Natural killer cell (primary cell): ENCODE measurements around the gene FBXO15. TPM values are rescaled to one million over a fixed set of nuclear protein-coding genes. Genes with fewer than 3 reads are reported as not detected.

Source experiments
- ATAC-seq, 3 donors: fragments of 150-1000 bp in 2 of 3; fragments of 200-7000 bp in 1 of 3; cut with Tn5 transposase; 1 replicate in 1 of 3; 2 replicates in 2 of 3; pipeline ENCODE4 v1.10.0; 2021; ENCODE audit warnings: mild to moderate bottlenecking in 2 of 3, moderate library complexity in 2 of 3
- DNase-seq, 2 donors: peaks; one replicate each; pipeline versions ENCODE4 v3.0.0 to v3.0.0-alpha.2; 2013 to 2021; ENCODE audit warnings: mixed read lengths in 1 of 2
- H3K27ac ChIP-seq: one replicate; pipeline ENCODE4 v1.5.1; 2013; ENCODE audit warnings: mild to moderate bottlenecking, low read length
- H3K27me3 ChIP-seq: one replicate; pipeline ENCODE4 v1.6.1; 2013; ENCODE audit warnings: low read length; ENCODE audit not compliant: control insufficient read depth, insufficient read depth
- H3K36me3 ChIP-seq: one replicate; pipeline ENCODE4 v1.6.1; 2013; ENCODE audit warnings: low read length; ENCODE audit not compliant: control insufficient read depth, insufficient read depth
- H3K4me1 ChIP-seq: one replicate; pipeline ENCODE4 v1.6.1; 2013; ENCODE audit warnings: low read length; ENCODE audit not compliant: control insufficient read depth, insufficient read depth
- H3K4me3 ChIP-seq: one replicate; pipeline ENCODE4 v1.5.1; 2013; ENCODE audit warnings: low read length
- H3K9me3 ChIP-seq: one replicate; pipeline ENCODE4 v1.6.1; 2013; ENCODE audit warnings: low read length; ENCODE audit not compliant: control insufficient read depth, insufficient read depth
- H3K27ac Mint-ChIP-seq, 2 donors: one replicate each; pipeline ENCODE4 v1.8.0; 2022; ENCODE audit warnings: mild to moderate bottlenecking in 2 of 2, mixed read lengths in 2 of 2, moderate library complexity in 1 of 2
- H3K27me3 Mint-ChIP-seq, 2 donors: one replicate each; pipeline ENCODE4 v1.8.0; 2022; ENCODE audit warnings: low read depth in 2 of 2, mixed read lengths in 2 of 2
- H3K36me3 Mint-ChIP-seq: one replicate; pipeline ENCODE4 v1.8.0; 2022; ENCODE audit warnings: mixed read lengths
- H3K4me1 Mint-ChIP-seq, 2 donors: one replicate each; pipeline ENCODE4 v1.8.0; 2022; ENCODE audit warnings: mixed read lengths in 2 of 2
- H3K4me3 Mint-ChIP-seq: one replicate; pipeline ENCODE4 v1.8.0; 2022; ENCODE audit warnings: mild to moderate bottlenecking, moderate library complexity, mixed read lengths
- H3K9me3 Mint-ChIP-seq, 2 donors: one replicate each; pipeline ENCODE4 v1.8.0; 2022; ENCODE audit warnings: mixed read lengths in 2 of 2
- WGBS: methylation state at CpG from one replicate; pipeline ENCODE4 v1.1.7; 2013; ENCODE audit warnings: missing lambda C conversion rate; ENCODE audit not compliant: insufficient coverage; 5-methylcytosine and 5-hydroxymethylcytosine counted together
- intact Hi-C: fragments of 100-400 bp; cut with micrococcal nuclease; formaldehyde crosslinking; loops from one replicate; pipeline ENCODE4 v1.14.2; 2022
- total RNA-seq, 4 donors: library from RNA; stranded (reverse); fragments of 120-200 nt in 1 of 4; gene quantifications; one replicate each; pipeline versions ENCODE4 v1.2.3 to v1.2.4, GENCODE V29; 2013 to 2022
- TF ChIP-seq, protein P1 (sequence below): fragments of 200-600 bp; IDR thresholded peaks from one replicate; pipeline ENCODE4 v1.8.0; 2022; ENCODE audit warnings: antibody characterized with exemption

The FBXO15 gene
- total RNA-seq, 3 donors from 2014 or later (not counting 1 experiment from before 2014, with no cell fraction given) = 0.50 to 2.6 (median 0.87) TPM

DNA sequence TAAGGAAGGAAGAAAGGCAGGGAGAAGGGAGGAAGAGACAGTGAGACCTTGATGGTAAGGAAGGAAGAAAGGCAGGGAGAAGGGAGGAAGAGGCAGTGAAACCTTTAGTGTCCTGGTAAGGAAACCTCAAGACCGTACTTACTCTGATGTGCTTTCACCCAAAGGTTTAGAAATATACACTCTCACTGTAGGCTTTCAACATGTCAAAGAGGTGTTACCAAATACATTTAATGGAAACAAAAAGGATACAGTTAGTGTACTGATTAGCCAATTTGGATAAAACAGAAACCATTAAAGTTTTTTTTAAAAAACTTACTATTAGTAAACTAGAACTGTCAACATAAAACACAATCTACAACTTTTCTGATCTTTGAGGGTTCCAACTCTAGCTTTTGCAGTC lies 7.1 kb downstream of the FBXO15 start:
- Histone ChIP-seq H3K27ac (no peak overlapping the region), H3K4me3 (no peak overlapping the region), H3K9me3 (no peaks in the 10 kb centered on the region), H3K4me1 (no peaks in the 10 kb centered on the region), H3K36me3 (no peaks in the 10 kb centered on the region), H3K27me3 (no peaks in the 10 kb centered on the region)
- TF ChIP-seq, protein P1, sequence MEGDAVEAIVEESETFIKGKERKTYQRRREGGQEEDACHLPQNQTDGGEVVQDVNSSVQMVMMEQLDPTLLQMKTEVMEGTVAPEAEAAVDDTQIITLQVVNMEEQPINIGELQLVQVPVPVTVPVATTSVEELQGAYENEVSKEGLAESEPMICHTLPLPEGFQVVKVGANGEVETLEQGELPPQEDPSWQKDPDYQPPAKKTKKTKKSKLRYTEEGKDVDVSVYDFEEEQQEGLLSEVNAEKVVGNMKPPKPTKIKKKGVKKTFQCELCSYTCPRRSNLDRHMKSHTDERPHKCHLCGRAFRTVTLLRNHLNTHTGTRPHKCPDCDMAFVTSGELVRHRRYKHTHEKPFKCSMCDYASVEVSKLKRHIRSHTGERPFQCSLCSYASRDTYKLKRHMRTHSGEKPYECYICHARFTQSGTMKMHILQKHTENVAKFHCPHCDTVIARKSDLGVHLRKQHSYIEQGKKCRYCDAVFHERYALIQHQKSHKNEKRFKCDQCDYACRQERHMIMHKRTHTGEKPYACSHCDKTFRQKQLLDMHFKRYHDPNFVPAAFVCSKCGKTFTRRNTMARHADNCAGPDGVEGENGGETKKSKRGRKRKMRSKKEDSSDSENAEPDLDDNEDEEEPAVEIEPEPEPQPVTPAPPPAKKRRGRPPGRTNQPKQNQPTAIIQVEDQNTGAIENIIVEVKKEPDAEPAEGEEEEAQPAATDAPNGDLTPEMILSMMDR = no peak
- Mint-ChIP-seq H3K36me3 (no peaks in the 10 kb centered on the region), H3K4me1 (no peaks in the 10 kb centered on the region), H3K4me3 (no peak overlapping the region), H3K9me3 (no peaks in the 10 kb centered on the region), H3K27me3 (peaks cover 28 to 54% of the 10 kb centered on the region in 2 donors), H3K27ac (no peak overlapping the region)
- DNase-seq = no peak
- intact Hi-C loops = no loop called here
- no CpG with 5 or more reads among the region's 1 CpG for WGBS
- no peak for ATAC-seq

DNA sequence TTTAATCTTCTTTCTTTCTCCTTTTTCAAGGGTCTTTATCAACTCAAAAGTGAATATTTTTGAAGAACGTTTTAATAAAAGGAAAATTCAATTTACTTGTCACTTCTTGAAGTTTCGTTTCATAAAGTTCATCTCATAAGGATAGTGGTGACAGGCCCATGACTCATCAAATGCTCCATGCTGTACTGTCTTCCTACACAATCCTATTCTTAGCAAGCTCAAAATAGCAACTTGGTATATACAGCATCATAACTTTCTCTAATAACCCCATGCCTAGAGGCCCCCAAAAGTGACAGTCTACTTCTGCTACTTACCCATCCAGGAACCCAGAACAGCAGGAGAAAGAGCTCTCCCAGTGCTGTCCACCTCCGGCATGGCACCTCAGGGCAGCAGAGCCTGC lies 7.7 kb downstream of the FBXO15 start:
- no peak overlapping the region for H3K4me3 Mint-ChIP-seq
- Histone ChIP-seq H3K27ac (no peak overlapping the region), H3K4me1 (no peaks in the 10 kb centered on the region), H3K9me3 (no peaks in the 10 kb centered on the region), H3K36me3 (no peaks in the 10 kb centered on the region), H3K4me3 (no peak overlapping the region), H3K27me3 (no peaks in the 10 kb centered on the region)
- H3K36me3 Mint-ChIP-seq = no peaks in the 10 kb centered on the region
- no peaks in the 10 kb centered on the region for H3K4me1 Mint-ChIP-seq
- intact Hi-C loops = no loop called here
- TF ChIP-seq, protein P1 = no peak
- H3K9me3 Mint-ChIP-seq = no peaks in the 10 kb centered on the region
- H3K27ac Mint-ChIP-seq = no peak overlapping the region
- no peak for DNase-seq
- WGBS = 77% methylated on average over 1 of the region's 3 CpGs
- ATAC-seq = no peak
- H3K27me3 Mint-ChIP-seq = peaks cover 28 to 54% of the 10 kb centered on the region in 2 donors

DNA sequence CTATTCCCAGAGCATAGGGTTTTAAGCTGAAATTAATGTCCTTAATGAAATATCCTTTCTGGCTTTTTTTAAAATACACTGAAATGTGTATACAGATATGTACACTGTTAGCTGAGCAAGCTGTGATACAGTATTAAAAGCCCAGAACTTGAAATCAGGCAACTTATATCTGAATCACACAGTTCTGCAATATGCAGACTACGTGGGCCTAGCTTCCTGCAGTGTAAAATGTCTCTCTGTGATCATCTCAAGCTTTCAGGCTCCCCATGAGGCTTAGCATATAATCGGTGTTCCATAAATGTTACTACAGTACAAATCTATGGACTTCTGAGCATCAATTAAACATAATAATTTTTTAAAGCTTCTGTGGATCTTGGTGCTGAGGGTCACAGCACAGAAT lies 8.2 kb downstream of the FBXO15 start:
- Mint-ChIP-seq H3K9me3 (no peaks in the 10 kb centered on the region), H3K36me3 (no peaks in the 10 kb centered on the region), H3K4me1 (no peaks in the 10 kb centered on the region), H3K27me3 (peaks cover 28 to 54% of the 10 kb centered on the region in 2 donors), H3K27ac (no peak overlapping the region), H3K4me3 (no peak overlapping the region)
- TF ChIP-seq, protein P1 = no peak
- DNase-seq (no peak), ATAC-seq (no peak)
- WGBS = 63% methylated on average over 2 of the region's 2 CpGs
- H3K4me3 ChIP-seq = no peak overlapping the region
- no peaks in the 10 kb centered on the region for H3K9me3 ChIP-seq
- no peak overlapping the region for H3K27ac ChIP-seq
- no peaks in the 10 kb centered on the region for H3K36me3 ChIP-seq
- no peaks in the 10 kb centered on the region for H3K4me1 ChIP-seq
- intact Hi-C loops = no loop called here
- H3K27me3 ChIP-seq = no peaks in the 10 kb centered on the region

DNA sequence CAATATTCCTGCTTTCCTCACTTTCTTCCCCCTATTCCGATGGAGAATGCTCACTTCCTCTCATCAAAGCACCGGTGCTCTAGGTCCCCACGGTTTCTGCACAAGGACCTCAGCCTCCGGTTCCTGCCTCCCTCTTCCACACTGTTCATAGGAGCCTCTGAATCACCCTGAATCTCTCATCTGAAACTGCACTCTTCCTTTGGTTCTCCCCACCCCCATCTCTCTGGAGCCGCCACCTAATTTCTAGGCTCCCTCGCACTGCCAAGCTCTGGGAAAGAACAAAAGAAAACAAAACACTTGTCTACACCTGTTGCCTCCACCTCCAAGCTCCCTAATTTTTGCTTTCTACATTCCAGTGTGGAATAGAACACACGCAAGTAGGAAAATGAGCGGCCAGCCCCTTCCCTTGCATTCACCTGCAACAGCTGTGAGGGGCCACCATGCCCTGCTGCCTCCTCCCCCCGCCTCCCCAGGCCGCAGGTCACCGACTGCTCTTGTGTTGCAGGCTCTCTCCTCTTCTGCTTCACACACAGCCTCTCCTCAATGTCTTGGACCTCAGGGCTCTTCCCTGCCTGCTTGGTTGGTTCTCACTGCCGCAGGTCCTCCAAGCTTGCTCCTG lies 9.6 kb downstream of the FBXO15 start:
- Mint-ChIP-seq H3K4me3 (no peak overlapping the region), H3K9me3 (no peaks in the 10 kb centered on the region), H3K4me1 (no peaks in the 10 kb centered on the region), H3K27me3 (peaks cover 21 to 47% of the 10 kb centered on the region in 2 donors), H3K27ac (no peak overlapping the region), H3K36me3 (no peaks in the 10 kb centered on the region)
- DNase-seq (no peak), ATAC-seq (no peak)
- Histone ChIP-seq H3K4me3 (no peak overlapping the region), H3K27ac (no peak overlapping the region), H3K4me1 (no peaks in the 10 kb centered on the region), H3K36me3 (no peaks in the 10 kb centered on the region), H3K9me3 (no peaks in the 10 kb centered on the region), H3K27me3 (no peaks in the 10 kb centered on the region)
- WGBS = 89% methylated on average over 12 of the region's 12 CpGs
- intact Hi-C loops = no loop called here
- TF ChIP-seq, protein P1 = no peak
